GM19023 (cell line): ENCODE data around the gene PCSK5.
"Not testable (repeated sequence)": the region's sequence is repeated elsewhere in the genome, so short reads cannot be mapped to it uniquely, and the experiment has no call there.

Experiments
- ATAC-seq: cut with Tn5 transposase; IDR thresholded peaks from one replicate; pipeline ENCODE4 v1.9.1; 2021; ENCODE audit warnings: mild to moderate bottlenecking, moderate library complexity; ENCODE audit not compliant: unreplicated experiment

The PCSK5 gene

DNA sequence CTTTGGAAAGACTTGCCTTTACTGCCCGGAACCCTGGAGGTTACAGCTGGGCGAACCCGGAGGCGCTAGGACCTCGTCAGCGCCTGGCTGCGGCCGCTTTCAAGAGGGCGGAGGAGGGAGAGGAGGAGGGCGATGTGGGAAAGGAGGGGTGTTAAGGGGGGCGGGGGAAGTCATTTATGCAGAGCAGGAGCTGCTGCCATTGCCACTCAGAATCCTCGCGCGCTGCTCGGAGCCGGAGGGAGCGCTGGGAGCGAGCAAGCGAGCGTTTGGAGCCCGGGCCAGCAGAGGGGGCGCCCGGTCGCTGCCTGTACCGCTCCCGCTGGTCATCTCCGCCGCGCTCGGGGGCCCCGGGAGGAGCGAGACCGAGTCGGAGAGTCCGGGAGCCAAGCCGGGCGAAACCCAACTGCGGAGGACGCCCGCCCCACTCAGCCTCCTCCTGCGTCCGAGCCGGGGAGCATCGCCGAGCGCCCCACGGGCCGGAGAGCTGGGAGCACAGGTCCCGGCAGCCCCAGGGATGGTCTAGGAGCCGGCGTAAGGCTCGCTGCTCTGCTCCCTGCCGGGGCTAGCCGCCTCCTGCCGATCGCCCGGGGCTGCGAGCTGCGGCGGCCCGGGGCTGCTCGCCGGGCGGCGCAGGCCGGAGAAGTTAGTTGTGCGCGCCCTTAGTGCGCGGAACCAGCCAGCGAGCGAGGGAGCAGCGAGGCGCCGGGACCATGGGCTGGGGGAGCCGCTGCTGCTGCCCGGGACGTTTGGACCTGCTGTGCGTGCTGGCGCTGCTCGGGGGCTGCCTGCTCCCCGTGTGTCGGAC is at the start of gene PCSK5:
TSS of gene PCSK5 (plus strand) at position 202 of the 805 bp plus-strand sequence. CDS start at position 711, 509 bp downstream.
- peak; percentile 85 for ATAC-seq

DNA sequence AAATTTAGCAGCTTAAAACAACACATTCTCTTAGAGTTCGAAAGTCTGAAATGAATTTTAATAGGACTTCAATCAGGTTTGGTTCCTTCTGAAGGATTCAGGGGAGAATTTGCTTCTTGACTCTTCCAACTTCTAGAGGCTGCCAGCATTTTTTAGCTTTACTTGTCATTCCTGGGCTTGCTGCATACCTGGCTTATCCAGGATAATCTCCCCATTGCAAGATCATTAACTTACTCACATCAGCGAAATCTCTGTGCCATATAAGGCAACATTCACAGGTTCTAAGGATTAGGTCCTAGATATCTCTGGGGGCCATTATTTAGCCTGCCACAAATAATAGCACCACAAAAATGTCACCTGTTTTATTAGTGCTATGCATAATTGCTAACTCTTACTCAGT is 46.2 kb upstream of the PCSK5 start:
- ATAC-seq, result no peak

DNA sequence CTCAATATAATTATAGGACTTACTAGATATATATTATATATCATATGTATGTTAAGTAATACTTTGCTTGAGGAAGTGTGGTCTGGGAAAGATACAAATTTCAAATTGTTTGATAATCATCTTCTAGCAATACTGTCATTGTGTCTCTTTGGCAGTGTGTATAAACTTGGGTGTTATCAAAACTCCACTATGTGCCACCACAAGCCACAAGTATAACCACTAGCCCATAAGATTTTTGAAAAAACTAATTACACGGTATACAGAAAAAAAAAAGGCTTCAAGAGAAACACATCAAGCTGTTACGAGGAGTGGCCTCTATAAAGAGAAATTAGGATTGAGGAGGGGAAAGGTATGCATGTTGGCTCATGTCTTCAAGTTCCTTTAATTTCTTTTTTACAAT is 44.7 kb upstream of the PCSK5 start:
- ATAC-seq, result no peak

DNA sequence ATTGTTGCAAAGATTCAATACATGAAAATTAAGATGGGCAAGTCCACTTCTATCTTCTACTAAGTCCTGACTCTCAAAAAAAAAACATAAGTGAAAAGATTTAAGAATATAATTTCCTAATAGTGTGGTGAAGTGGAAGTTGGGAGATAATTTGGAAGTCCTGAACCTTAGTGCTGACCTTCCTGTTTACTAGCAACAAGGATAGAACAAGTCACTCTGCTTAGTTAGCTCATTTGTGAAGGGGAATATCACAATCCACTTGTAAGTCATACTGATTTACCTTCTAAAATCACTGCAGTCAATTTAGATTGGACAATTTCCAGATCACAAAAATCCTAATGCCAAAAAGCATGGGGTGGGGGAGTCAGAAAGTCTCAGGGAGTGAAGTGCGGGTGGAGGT is 43.4 kb upstream of the PCSK5 start:
- ATAC-seq, result no peak

DNA sequence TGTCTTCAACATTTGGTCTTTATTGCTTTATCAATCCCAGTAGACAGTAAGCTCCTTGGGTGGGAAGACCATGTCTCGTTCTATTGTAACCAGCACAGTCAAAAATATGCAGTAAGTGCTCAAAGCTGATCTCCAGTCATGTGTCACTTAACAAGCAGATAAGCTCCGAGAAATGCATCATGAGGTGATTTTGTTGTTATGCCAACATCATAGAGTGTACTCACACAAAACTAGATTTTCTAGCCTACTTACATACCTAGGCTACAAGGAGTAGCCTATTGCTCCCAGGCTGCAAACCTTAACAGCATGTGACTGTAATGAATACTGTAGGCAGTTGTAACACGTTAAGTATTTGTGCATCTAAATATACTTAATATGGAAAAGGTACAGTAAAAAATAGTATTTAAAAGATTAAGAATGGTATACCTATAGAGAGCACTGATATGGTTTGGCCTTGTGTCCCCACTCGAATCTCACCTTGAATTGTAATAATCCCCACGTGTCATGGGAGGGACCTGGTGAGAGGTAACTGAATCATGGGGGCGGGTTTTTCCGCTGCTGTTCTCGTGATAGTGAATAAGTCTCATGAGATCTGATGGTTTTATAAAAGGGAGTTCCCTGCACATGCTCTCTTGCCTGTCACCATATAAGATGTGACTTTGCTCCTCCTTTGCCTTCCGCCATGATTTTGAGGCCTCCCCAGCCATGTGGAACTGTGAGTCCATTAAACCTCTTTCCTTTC is 39.8 kb upstream of the PCSK5 start:
- ATAC-seq, result no peak

DNA sequence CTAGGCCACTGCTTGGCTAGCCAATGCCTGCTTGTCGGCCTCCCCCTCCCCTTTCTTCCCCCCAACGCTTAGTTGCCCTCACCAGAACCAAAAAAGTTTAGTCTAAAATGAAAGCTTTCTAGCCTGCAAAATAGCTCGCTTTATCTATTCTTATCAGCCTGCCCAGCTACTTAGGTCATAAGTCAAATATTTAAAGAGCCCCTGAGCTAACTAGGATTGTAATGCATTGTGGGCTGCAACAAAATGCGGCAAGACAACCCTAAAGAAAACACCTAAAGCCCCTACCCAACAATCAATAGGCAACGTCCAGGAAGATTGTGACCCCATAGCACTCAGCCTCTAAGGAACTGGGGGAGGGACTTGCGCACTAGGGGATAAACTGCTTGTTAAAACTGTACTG is 38.6 kb upstream of the PCSK5 start:
- no peak for ATAC-seq

DNA sequence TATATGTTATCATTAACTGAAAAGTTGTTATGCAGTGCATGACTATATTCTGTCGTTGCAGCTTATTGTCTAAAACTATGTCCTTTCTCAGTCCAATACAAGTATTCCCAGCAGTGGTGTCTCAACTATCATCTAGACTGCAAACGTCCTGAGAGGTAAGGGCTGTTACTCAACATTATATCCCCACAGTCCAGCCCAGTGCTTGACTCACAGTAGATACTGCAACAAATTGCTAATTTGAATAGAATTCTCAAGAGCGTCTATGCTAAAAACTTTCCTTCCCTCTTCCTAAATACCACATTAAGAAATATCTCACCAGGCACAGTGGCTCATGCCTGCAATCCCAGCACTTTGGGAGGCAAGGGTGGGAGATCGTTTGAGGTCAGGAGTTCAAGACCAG is 37.7 kb upstream of the PCSK5 start:
- no peak for ATAC-seq

DNA sequence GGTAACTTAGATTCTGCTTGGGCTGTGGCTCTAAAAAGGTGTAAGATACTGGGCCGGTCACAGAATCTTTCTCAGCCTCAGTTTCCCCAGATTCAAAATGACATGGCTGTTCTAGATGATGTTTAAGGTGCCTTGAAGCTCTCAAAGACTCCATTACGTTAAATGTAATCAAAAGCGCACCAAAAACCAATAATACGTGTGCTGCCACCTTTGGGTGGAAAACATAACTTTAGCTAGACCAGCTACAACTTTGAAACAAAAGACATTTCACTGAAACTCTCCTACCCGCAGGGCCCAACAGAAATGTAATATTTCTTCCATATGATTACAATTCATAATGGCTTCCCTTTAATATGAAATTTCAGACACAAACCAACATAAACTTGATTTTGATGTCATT is 35.0 kb upstream of the PCSK5 start:
- ATAC-seq, result no peak

DNA sequence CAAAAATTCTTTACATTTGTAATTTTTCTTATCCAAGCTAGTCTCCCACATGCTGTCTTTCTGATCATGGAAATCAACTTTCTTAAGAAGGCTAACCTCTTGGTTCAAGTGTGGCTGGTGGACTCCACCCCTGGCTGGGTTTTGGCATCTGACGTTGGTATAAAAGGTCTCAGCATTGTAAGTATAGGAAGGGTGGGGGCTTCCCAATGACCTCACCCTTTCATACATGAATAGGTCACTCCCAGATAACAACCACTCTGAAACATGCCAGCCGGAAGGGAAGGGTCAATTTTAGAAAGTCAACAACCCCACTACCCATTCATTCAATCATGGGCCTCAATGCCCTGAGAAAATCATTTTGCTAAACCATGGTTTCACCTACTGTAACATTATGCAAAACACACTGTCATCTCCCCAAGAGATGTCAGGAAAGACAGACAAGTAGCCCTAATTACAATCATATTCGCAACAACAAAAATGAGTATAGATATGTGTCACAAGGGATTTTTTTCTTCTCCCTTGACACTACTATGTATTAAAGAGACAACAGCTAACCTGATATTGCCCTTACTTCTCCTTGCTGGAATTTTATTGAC is 31.9 kb upstream of the PCSK5 start:
- ATAC-seq, result no peak

DNA sequence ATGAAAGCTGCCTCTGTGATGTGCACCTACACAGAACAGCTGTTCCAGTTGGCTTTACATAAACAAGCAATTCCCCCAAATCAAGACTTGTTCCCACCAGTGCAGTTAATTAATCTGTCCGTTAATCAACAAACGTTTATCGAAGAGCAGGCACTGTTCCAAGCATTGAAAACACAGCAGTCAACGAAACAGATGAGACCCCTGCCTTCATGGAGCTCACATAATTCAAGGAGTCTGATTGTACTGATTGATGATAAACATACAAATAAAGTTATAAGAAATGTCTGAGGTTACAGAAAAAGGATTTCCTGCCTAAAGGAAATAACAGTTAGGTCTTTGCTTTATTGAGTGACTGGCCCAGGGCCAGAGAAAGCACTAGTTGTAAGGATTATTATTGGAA is 26.2 kb upstream of the PCSK5 start:
- ATAC-seq, result no peak

DNA sequence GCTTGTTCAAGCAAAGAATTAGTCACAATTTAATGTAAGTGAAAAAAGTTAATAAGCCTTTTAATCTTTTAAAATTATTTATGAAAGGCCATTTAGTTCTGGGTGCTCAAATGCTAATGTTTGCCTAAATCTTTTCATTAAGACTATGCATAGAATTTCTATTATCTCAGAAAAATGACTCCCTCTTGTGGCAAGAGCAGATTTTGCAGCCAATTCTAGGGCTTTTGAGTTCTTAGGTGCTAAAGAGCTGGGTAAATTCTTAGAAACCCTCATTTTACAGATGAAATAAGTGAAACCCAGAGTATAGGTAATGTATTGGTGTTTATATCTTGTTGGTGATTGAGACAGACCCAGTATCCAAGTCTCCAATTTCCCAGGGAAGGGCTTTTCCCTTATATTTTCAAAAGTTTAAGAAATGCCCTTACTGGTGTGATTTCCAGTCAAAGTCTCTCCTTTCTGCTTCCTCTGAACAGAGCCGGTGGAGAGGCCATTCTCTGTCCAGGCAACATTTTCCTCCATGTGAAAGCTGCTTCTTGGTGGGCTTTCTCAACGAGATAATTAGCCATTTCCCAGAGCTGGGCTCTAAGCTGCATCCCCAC is 24.1 kb upstream of the PCSK5 start:
- no peak for ATAC-seq

DNA sequence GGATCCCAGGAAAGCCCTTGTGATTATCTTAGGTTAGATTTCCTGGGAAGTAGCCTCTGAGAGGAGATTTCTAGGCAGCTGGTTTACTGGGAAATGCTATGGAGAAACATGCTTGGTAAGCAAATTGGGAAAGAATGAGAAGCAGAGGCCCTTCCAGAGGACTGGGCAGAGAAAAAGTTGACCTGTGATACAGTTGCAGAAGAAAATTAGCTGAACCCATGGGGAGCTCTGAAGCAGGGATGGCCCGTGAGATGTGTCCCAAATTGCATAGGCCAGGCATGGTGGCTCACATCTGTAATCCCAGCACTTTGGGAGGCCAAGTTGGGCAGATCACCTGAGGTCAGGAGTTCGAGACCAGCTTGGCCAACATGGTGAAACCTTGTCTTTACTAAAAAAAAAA is 21.9 kb upstream of the PCSK5 start:
- not testable (repeated sequence) for ATAC-seq

DNA sequence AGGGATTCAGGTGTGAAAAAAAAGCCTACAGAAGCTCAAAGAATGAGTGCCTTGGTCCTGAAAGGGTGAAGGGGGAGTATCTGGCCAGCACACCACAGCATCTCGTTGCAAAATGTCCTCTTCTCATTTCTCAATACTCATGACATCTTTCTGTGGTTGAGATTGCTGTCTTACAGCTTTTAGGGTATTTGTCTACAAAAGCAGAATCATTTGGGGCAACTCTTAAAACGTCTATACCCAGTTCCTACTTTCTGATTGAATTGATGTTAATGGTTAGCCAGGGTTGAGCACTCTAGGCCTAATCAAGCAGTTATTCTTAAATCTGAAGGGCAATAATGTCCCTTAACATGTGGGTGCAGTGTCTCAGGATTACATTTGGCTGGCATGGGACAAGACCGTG is 21.2 kb upstream of the PCSK5 start:
- ATAC-seq, result no peak

DNA sequence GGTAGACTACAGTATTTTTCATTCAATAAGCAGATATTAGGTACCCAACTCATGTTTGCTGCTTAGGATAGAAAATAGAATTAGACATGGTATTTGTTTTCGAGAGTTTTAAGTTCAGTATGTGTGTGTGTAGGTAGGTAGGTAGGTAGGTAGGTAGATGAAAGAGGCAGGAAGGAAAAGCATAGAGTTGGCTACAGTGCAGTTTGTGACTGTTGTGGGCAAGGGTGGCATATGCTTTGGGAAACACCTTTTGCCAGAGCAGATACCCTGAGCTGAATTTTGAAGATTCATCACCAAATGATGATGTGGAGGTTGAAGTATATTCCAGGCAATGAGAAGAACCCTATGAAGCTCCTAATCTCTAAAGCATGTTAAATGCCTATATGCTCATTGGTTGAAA is 20.0 kb upstream of the PCSK5 start:
- no peak for ATAC-seq

DNA sequence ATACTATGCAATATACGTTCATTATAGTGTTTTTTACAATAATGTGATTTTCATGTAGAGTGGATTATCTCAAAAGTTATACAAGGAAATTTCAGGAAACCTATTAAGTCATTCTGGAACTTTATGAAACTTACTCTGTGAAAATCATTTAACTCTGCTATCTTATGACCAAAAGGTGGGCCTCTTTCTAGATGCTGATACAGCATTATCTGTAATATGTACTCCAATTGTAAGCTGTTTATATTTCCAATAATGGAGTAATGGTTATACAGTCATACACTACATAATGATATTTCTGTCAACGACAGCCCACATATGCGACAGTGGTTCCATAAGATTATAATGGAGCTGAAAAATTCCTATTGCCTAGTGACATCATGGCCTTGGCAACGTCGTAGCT is 18.8 kb upstream of the PCSK5 start:
- no peak for ATAC-seq

DNA sequence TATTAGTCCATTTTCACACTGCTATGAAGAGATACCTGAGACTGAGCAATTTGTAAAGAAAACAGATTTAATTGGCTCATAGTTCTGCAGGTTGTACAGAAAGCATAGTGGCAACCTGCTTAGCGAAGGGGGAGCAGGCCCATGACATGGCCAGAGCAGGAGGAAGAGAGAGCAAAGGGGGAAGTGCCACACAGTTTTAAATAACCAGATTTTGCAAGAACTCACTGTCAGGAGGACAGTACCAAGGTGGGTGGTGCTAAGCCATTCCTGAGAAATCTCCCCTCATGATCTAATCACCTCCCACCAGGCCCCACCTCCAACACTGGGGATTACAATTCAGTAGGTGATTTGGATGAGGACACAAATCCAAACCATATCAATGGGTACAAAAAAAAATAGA is 16.8 kb upstream of the PCSK5 start:
- ATAC-seq, result no peak

DNA sequence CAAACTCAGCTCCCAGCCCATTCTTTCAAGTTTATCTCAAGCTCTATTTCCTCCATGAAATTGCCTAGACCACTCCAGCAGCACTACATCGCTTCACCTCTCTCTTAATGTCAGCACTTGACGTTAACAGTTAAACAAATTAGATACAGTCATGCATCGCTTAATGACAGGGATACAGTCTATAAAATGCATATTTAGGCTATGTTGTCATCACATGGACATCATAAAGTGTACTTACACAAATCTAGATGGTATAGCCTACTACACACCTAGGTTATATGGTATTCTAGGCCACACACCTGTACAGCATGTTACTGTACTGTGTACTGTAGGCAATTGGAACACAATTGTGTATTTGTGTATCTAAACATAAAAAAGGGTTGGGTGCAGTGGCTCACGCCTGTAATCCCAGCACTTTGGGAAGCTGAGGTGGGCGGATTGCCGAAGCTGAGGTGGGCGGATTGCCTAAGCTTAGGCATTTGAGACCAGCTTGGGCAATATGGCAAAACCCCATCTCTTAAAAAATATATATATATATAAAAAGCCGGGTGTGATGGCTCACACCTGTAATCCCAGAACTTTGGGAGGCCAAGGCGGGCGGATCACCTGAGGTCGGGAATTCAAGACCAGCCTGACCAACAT is 13.4 kb upstream of the PCSK5 start:
- no peak for ATAC-seq

DNA sequence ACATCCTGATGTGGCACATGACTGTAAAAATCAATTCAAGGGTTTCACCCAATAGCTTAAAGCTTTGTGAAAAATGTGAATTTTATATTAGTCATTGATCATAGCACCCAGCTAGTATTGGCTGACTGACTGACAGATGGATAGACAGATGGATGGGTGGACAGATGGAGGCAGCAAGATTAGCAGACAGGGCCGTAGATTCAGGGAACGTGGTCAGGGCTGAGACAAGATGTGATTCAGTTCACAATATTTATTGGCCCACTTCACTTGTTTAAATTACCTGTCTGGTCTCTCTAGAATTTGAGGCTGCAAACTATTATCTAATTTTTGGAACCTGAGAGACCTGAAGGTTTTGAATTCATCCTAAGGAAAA is 12.0 kb upstream of the PCSK5 start:
- ATAC-seq, result no peak

DNA sequence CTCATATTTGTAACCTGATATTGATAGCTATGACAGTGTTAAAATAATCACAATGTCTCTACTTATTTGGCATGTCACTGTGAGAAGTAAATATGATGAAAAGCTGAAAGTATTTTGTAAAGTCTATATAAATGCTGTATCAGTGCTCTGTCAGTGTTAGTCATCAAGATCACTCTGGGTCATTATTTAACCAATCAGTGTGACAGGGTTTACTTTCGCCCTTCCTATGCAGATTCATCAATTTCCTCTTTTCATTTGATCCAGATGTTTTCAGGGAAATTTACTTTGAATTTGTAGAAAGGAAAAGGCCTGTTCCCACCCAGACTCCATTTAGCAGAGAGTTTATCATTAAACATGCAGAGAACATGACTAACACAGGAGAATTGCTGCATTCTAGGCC is 9.9 kb upstream of the PCSK5 start:
- ATAC-seq, result no peak

DNA sequence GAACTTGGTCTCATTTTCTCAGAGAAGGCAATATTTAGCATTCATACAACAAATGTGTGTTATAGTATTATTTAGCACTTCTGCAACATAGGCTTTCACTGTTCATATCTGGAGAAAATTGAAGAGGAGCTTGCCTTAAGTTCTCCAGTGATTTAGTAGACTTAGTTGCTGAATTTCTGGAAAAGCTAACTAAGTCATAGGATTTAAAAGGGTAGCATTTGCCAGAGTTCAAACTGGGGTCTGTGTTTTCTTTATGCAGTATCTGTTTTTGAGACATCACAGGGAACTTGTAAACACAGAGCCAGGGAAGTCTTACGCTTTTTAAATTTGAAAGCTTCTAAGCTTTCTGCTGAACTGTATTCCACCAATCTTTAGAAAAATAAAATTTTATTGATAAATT is 8.7 kb upstream of the PCSK5 start:
- ATAC-seq, result no peak

DNA sequence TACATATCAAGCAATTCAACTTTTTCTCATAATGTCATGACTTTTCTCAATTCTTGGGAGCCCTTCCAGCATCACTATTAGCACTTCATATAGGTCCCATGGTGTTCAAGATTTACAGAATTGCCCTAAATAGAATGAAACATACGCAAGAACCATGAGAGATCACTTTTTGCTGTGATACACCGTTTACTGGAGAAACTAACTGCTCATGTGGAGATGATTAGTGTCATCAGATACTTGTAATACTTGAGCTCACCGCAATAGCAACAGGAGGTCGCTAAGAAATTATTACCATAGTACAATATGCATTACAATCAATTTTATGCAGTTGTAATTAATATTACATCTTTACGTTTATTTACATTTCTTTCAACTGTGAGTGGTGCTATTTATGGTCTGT is 4.8 kb upstream of the PCSK5 start:
- no peak for ATAC-seq
